Pancreas (tissue), 10 donors: Measurements from ENCODE around the gene GLRX2. TPM values are rescaled to one million over a fixed set of nuclear protein-coding genes. Genes with fewer than 3 reads are reported as not detected.

Experiments used
- ATAC-seq, 4 donors: fragments of 200-7000 bp; cut with Tn5 transposase; one replicate each; pipeline versions ENCODE4 v1.8.0 to v1.9.1; 2020; ENCODE audit warnings: mild to moderate bottlenecking in 4 of 4, moderate library complexity in 4 of 4
- DNase-seq, 6 donors: peaks; one replicate each; pipeline ENCODE4 v3.0.0-alpha.2; 2020
- FAIRE-seq: peaks from 2 replicates; lab custom pipeline; 2012; peaks lifted over from hg19 to GRCh38; lab: Jason Lieb, UNC
- H3K27ac ChIP-seq, 4 donors: fragments of 200-600 bp; sonication (generic); 1 replicate in 3 of 4; 2 replicates in 1 of 4; pipeline versions ENCODE4 v1.5.0 to v1.8.0; 2020
- H3K27me3 ChIP-seq, 4 donors: fragments of 200-600 bp; one replicate each; pipeline ENCODE4 v1.8.0; 2021
- H3K36me3 ChIP-seq, 3 donors: fragments of 200-600 bp; sonication (generic) in 1 of 3; one replicate each; pipeline versions ENCODE4 v1.5.0 to v1.8.0; 2020 to 2021
- H3K4me1 ChIP-seq, 3 donors: fragments of 200-600 bp; one replicate each; pipeline ENCODE4 v1.8.0; 2021
- H3K4me3 ChIP-seq, 4 donors: fragments of 200-600 bp; sonication (generic) in 2 of 4; one replicate each; pipeline versions ENCODE4 v1.5.0 to v1.8.0; 2020 to 2021
- H3K9me3 ChIP-seq, 4 donors: fragments of 200-600 bp; one replicate each; pipeline ENCODE4 v1.8.0; 2021
- WGBS, 2 donors: extraction: QIAGEN DNeasy Blood & Tissue Kit; methylation state at CpG; one replicate each; pipeline ENCODE4 v1.1.7; 2013; 5-methylcytosine and 5-hydroxymethylcytosine counted together
- intact Hi-C, 3 donors: fragments of 100-400 bp; cut with DNase I; formaldehyde crosslinking; loops; one replicate each; pipeline versions ENCODE4 v1.11.1 to v1.14.2; 2022
- polyA plus RNA-seq, 2 donors: library from polyadenylated mRNA; stranded (reverse); fragments of 200-250 nt; gene quantifications; one replicate each; pipeline ENCODE4 v1.2.3, GENCODE V29; 2013
- total RNA-seq, 6 donors: library from RNA; stranded (reverse); fragmentation: NEBNext Ultra II Directional in 4 of 6; extraction: Animal tissue kit (Norgen Biotek cat#: 25700) in 4 of 6; gene quantifications; one replicate each; pipeline versions ENCODE4 v1.2.1 to v1.2.4, GENCODE V29; 2021 to 2023
- TF ChIP-seq, protein P1 (sequence below), 4 donors: fragments of 200-600 bp; sonication (generic) in 3 of 4; IDR thresholded peaks; one replicate each; pipeline versions ENCODE4 v1.5.0 to v1.8.0; 2021; ENCODE audit warnings: antibody characterized with exemption in 4 of 4
- donor health status: healthy with polysubstance abuse.
- donor health status: DM: no; HTN: no; CAD: no; lungs with moderate emphysema.
- donor health status: DM: no; HTN: no; CAD: no.
- donor health status: control.
- donor health status: control.
- donor health status: Bipolar disorder and iron deficiency.
- donor health status: DM: yes; HTN: yes; CAD: no.
- donor health status: DM: no; HTN: no; CAD: no.
- donor health status: DM: no; HTN: no; CAD: no.
- donor health status: DM: yes; HTN: yes; CAD: no.

GLRX2 gene, protein sequence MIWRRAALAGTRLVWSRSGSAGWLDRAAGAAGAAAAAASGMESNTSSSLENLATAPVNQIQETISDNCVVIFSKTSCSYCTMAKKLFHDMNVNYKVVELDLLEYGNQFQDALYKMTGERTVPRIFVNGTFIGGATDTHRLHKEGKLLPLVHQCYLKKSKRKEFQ
- total RNA-seq = 10 to 100 TPM in 1 of 6 donors, 1 to 10 TPM in 5; 4.1 to 12.9 (median 7.6) TPM
- 1 to 10 TPM; 5.2 to 5.3 TPM for polyA plus RNA-seq

DNA sequence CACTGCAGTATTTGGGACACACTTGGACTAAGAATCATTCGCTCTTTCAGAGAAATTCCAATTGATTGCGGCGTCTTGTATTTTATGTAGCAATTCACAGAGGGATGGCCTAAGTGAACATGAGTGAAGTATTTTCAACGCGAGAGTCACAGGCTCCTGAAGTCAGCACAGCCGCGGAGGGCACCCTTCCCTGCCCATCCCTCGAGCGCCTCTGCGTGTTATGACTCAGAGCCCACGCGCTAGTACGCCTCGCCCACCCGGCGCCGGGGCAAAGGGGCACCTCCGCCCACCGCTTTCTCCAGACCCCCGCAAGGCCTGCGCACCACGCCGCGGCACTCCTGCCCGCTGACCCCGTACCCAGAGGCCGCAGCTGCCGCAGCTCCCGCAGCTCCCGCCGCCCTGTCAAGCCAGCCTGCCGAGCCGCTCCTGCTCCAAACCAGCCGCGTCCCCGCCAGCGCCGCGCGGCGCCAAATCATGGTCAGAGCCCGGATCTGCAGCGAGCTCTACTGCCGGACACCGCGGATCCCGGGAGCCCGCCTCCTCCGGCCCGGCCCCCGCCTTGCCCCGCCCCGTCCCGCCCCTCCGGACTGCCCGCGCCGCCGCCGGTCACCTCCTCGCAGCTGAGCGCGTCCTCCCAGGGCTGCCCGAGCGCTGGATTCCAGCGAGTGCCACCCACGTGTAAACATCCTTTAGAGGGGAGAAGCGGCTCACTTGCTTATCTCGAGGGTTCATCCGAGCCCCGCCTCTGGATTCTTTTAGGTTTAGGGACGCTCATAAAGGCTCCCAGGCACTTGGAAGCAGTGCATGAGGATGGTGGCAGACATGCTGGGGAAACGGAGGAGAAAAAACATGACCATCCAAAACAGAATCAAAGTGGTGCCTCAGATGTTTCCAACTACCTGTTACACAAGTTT is at the start of gene GLRX2:
Gene GLRX2 (minus strand): TSS at position 508 of the 914 bp plus-strand sequence. CDS start 32 bp downstream, at position 476.
- TF ChIP-seq, protein P1, sequence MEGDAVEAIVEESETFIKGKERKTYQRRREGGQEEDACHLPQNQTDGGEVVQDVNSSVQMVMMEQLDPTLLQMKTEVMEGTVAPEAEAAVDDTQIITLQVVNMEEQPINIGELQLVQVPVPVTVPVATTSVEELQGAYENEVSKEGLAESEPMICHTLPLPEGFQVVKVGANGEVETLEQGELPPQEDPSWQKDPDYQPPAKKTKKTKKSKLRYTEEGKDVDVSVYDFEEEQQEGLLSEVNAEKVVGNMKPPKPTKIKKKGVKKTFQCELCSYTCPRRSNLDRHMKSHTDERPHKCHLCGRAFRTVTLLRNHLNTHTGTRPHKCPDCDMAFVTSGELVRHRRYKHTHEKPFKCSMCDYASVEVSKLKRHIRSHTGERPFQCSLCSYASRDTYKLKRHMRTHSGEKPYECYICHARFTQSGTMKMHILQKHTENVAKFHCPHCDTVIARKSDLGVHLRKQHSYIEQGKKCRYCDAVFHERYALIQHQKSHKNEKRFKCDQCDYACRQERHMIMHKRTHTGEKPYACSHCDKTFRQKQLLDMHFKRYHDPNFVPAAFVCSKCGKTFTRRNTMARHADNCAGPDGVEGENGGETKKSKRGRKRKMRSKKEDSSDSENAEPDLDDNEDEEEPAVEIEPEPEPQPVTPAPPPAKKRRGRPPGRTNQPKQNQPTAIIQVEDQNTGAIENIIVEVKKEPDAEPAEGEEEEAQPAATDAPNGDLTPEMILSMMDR (IDR thresholded peaks at IDR 0.05) = no peak
- no peak for FAIRE-seq
- peak; percentile 84 to 95 (median 87) for DNase-seq
- no peaks in the 10 kb centered on the region for H3K9me3 ChIP-seq
- intact Hi-C loops = loop anchor here in 1 of 3 donors (5.0 kb wide), 1 partner anchor 48 kb away; the partner anchor contains the start of genes RO60 and UCHL5
- H3K4me3 ChIP-seq = peak within 1 kb of the TSS; percentile 64 to 91 (median 88)
- H3K27me3 ChIP-seq = no peaks in the 10 kb centered on the region
- peak within 1 kb of the TSS; percentile 83 to 86 (median 84) for H3K27ac ChIP-seq
- 0% methylated on average over 64 to 73 of the region's 73 CpGs for WGBS, 2 donors
- H3K4me1 ChIP-seq = peaks cover 0 to 9% (median 5%) of the 10 kb centered on the region in 3 donors
- ATAC-seq = peak; percentile 95 to 98 (median 97)
- H3K36me3 ChIP-seq = no peaks in the 10 kb centered on the region

DNA sequence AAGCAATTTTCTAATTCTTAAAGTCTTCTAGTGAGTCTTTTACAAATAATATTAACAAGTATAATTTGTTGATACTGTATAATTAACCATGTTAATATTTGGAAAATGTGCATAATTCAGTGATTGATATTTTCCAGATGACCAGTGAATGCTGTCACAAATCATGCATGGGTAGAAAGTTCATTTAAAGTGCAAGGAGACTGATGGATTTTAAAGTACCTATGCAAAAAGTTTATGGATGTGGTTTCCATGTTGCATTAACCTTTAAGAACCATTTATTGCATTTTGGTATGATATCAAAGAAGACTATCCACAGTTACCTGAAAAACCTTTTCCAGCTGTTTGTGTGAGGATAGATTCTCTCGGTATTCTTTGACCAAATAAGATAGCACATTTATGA is 39.8 kb upstream of the GLRX2 start:
- FAIRE-seq = no peak
- TF ChIP-seq, protein P1 (IDR thresholded peaks at IDR 0.05) = no peak
- no peaks in the 10 kb centered on the region for H3K27me3 ChIP-seq
- DNase-seq = no peak
- no peaks in the 10 kb centered on the region for H3K4me1 ChIP-seq
- peaks cover 3 to 11% (median 6%) of the 10 kb centered on the region in 3 donors for H3K36me3 ChIP-seq
- H3K4me3 ChIP-seq = no peak overlapping the region
- no peak for ATAC-seq
- 83 to 94% methylated on average over 1 of the region's 1 CpG for WGBS, 2 donors
- no peaks in the 10 kb centered on the region for H3K9me3 ChIP-seq
- intact Hi-C loops = no loop called here
- no peak overlapping the region for H3K27ac ChIP-seq

DNA sequence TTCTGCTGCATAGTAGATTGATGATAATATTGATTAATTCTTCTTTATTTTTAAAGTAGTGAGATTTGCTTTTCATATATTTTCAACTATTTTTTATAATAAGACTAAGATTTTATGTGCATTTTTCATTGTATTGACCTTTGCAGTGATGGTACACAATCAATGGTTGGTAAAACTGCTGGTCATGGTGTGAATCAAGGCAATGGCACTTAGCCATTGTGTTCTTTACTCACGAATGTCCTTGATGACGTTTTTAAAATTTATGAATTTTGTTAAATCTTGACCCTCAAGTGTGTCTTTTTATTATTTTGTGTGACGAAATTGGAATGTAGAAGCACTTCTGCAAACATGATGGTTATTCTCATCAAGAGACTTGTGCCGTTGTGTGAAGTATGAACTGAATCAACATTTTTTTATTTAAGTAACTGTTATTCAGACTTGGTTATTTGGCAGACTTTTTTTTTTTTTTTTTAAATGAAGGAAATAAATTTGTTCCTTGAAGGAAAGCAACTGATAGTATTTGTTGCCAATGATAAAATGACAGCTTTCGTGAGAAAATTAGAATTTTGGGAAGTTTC is 39.2 kb upstream of the GLRX2 start:
- TF ChIP-seq, protein P1 (IDR thresholded peaks at IDR 0.05) = no peak
- H3K9me3 ChIP-seq = no peaks in the 10 kb centered on the region
- DNase-seq (no peak), ATAC-seq (no peak), FAIRE-seq (peak; percentile 26)
- WGBS, 2 donors = 74 to 75% methylated on average over 5 of the region's 5 CpGs
- H3K36me3 ChIP-seq = peaks cover 3 to 11% (median 6%) of the 10 kb centered on the region in 3 donors
- no peak overlapping the region for H3K27ac ChIP-seq
- no peaks in the 10 kb centered on the region for H3K27me3 ChIP-seq
- H3K4me3 ChIP-seq = no peak overlapping the region
- intact Hi-C loops = no loop called here
- no peaks in the 10 kb centered on the region for H3K4me1 ChIP-seq

DNA sequence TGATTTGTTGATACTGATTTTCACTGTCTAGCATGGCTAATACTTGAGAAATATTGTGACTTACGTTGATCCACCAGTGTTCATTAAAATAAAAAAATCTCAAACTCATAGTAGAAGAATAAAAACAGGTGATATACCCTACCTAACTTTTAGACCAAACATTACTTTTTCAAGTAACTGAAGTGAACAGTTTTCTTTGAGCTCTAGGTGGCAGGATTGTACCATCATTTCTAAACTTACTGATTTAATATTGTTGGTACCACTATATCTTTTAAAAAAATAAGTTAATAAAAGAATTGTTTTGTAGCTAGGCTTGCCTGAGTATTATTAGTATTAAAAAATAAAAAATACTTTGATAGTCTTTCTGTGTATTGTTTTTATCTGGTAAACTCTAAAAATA is 38.1 kb upstream of the GLRX2 start:
- no peak overlapping the region for H3K4me3 ChIP-seq
- peaks cover 3 to 11% (median 10%) of the 10 kb centered on the region in 3 donors for H3K36me3 ChIP-seq
- DNase-seq (no peak), FAIRE-seq (peak; percentile 94), ATAC-seq (no peak)
- H3K4me1 ChIP-seq = no peaks in the 10 kb centered on the region
- no peaks in the 10 kb centered on the region for H3K9me3 ChIP-seq
- no peaks in the 10 kb centered on the region for H3K27me3 ChIP-seq
- 80 to 89% methylated on average over 1 of the region's 1 CpG for WGBS, 2 donors
- TF ChIP-seq, protein P1 (IDR thresholded peaks at IDR 0.05) = no peak
- intact Hi-C loops = no loop called here
- no peak overlapping the region for H3K27ac ChIP-seq
